Activated gamma-delta T cell treated with Interleukin-2 at 50 U/mL for 16 hours (primary cell): Measurements from ENCODE around the gene UBFD1.
"Not testable (repeated sequence)": the region's sequence is repeated elsewhere in the genome, so short reads cannot be mapped to it uniquely, and the experiment has no call there.

Experiments used
- DNase-seq: peaks from one replicate; pipeline ENCODE4 v3.0.0-alpha.2; 2020

The UBFD1 gene

GRCh38 chr16:23570992-23571632, 13.6 kb downstream of the UBFD1 start:
- no peak for DNase-seq

GRCh38 chr16:23571895-23572294, 14.4 kb downstream of the UBFD1 start:
- no peak for DNase-seq

GRCh38 chr16:23572394-23572793, 14.9 kb downstream of the UBFD1 start:
- DNase-seq: no peak

- no peak for DNase-seq
Measured at GRCh38 chr16:23573817-23574216, 16.3 kb downstream of the UBFD1 start.

GRCh38 chr16:23575834-23576233, 18.3 kb downstream of the UBFD1 start:
- no peak for DNase-seq

- no peak for DNase-seq
Measured at GRCh38 chr16:23577493-23577892, 20.0 kb downstream of the UBFD1 start.

GRCh38 chr16:23578101-23578830, 20.7 kb downstream of the UBFD1 start:
- no peak for DNase-seq

GRCh38 chr16:23579371-23579770, 21.8 kb downstream of the UBFD1 start:
- no peak for DNase-seq

GRCh38 chr16:23580391-23580790, 22.9 kb downstream of the UBFD1 start:
- no peak for DNase-seq

GRCh38 chr16:23581764-23582163, 24.2 kb downstream of the UBFD1 start:
- no peak for DNase-seq

GRCh38 chr16:23583271-23583670, 25.7 kb downstream of the UBFD1 start:
- DNase-seq: not testable (repeated sequence)

GRCh38 chr16:23584186-23585076, 26.9 kb downstream of the UBFD1 start:
- DNase-seq: no peak

- DNase-seq: no peak
Measured at GRCh38 chr16:23587726-23588125, 30.2 kb downstream of the UBFD1 start.

GRCh38 chr16:23590181-23590580, 32.7 kb downstream of the UBFD1 start:
- no peak for DNase-seq

- DNase-seq: no peak
Measured at GRCh38 chr16:23594186-23594585, 36.7 kb downstream of the UBFD1 start.

GRCh38 chr16:23595246-23595950, 37.9 kb downstream of the UBFD1 start:
- DNase-seq: no peak

- peak; percentile 90 for DNase-seq
Measured at GRCh38 chr16:23595951-23596720, 38.6 kb downstream of the UBFD1 start, which contains the start of gene NDUFAB1. NDUFAB1 (minus strand) TSS chr16:23596316; CDS start chr16:23596290, 26 bp downstream.

- DNase-seq: no peak
Measured at GRCh38 chr16:23597003-23597756, 39.7 kb downstream of the UBFD1 start.

- DNase-seq: no peak
Measured at GRCh38 chr16:23607726-23608125, 50.2 kb downstream of the UBFD1 start.

GRCh38 chr16:23608194-23608593, 50.7 kb downstream of the UBFD1 start:
- no peak for DNase-seq

GRCh38 chr16:23609929-23610328, 52.4 kb downstream of the UBFD1 start:
- no peak for DNase-seq
